ENCODE data around the gene TTBK2.

DNA sequence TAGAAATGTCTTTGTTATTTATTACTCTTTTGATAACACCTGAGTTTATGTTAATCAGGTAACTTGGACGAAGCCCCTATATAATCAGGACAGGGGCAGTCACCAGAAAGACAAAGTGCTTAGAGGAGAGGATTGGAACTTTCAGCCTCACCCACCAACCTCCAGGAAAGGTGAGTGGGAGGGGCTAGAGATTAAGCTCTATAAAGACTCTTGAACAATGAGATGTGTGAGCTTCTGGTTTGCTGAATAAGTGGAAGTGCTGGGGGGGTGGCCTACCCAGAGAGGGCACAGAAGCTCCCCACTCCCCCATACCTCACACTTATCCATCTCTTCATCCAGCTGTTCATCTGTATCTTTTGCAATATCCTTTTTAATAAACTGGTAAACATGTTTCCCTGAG, 73.9 kb downstream of the TTBK2 start:
- TF ChIP-seq, protein P1, sequence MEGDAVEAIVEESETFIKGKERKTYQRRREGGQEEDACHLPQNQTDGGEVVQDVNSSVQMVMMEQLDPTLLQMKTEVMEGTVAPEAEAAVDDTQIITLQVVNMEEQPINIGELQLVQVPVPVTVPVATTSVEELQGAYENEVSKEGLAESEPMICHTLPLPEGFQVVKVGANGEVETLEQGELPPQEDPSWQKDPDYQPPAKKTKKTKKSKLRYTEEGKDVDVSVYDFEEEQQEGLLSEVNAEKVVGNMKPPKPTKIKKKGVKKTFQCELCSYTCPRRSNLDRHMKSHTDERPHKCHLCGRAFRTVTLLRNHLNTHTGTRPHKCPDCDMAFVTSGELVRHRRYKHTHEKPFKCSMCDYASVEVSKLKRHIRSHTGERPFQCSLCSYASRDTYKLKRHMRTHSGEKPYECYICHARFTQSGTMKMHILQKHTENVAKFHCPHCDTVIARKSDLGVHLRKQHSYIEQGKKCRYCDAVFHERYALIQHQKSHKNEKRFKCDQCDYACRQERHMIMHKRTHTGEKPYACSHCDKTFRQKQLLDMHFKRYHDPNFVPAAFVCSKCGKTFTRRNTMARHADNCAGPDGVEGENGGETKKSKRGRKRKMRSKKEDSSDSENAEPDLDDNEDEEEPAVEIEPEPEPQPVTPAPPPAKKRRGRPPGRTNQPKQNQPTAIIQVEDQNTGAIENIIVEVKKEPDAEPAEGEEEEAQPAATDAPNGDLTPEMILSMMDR (IDR thresholded peaks at IDR 0.05; ENCODE audit: low read depth, low read length): no peak
- no peak for TF ChIP-seq EZH2phosphoT487 (IDR thresholded peaks at IDR 0.05; ENCODE audit: low read depth)

Measured in OCI-LY3 (cell line).